ENCODE data around the gene EME2. TPM values are rescaled to one million over a fixed set of nuclear protein-coding genes. Genes with fewer than 3 reads are reported as not detected.

The EME2 gene
- total RNA-seq, 4 donors from 2014 or later, result 8.8 to 14.4 (median 10.1) TPM

DNA sequence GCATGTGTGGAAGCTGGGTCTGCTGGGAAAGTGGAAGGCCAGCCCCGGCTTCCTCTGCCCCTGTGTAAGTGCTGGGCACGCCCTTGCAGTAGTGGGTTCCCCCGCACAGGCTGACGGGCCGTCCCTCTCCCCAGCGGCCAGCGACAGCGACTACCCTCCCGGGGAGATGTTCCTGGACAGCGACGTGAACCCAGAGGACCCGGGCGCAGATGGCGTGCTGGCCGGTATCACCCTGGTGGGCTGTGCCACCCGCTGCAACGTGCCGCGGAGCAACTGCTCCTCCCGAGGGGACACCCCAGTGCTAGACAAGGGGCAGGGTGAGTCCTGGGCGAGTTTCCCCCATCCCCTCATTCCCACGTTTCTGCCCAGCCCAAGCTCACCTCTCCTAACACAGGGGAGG lies 6.8 kb upstream of the EME2 start:
- no peak for DNase-seq
- H3K9me3 ChIP-seq, result no peaks in the 10 kb centered on the region
- peaks cover 14 to 48% (median 19%) of the 10 kb centered on the region in 3 donors for H3K4me1 ChIP-seq
- no peak overlapping the region for H3K27ac ChIP-seq
- no peak overlapping the region for H3K4me3 ChIP-seq
- TF ChIP-seq POLR2A (IDR thresholded peaks at IDR 0.05) (no peak), CTCF (IDR thresholded peaks at IDR 0.05) (no peak)
- intact Hi-C loops (cut with DNase I), result no loop called here
- peaks cover 37 to 90% (median 62%) of the 10 kb centered on the region in 3 donors for H3K36me3 ChIP-seq
- H3K27me3 ChIP-seq, result no peaks in the 10 kb centered on the region
- no CpG with 5 or more reads among the region's 22 CpGs for whole genome bisulfite sequencing, 2 donors

DNA sequence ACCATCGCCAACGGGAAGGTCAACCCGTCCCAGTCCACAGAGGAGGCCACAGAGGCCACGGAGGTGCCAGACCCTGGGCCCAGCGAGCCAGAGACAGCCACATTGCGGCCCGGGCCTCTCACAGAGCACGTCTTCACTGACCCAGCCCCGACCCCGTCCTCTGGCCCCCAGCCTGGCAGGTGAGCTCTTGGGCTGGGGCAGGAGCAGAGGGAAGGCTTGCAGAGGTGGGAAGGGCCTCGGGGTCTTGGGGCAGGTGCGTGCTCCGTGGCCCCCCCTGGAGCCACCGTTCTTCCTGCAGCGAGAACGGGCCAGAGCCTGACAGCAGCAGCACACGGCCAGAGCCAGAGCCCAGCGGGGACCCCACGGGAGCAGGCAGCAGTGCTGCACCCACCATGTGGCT lies 6.4 kb upstream of the EME2 start:
- H3K4me3 ChIP-seq, result no peak overlapping the region
- H3K27ac ChIP-seq, result no peak overlapping the region
- peaks cover 14 to 52% (median 21%) of the 10 kb centered on the region in 3 donors for H3K4me1 ChIP-seq
- H3K9me3 ChIP-seq, result no peaks in the 10 kb centered on the region
- no peaks in the 10 kb centered on the region for H3K27me3 ChIP-seq
- H3K36me3 ChIP-seq, result peaks cover 37 to 86% (median 59%) of the 10 kb centered on the region in 3 donors
- no peak for DNase-seq
- WGBS, 2 donors, result no CpG with 5 or more reads among the region's 19 CpGs
- intact Hi-C loops (cut with DNase I), result no loop called here
- TF ChIP-seq CTCF (IDR thresholded peaks at IDR 0.05), result no peak
- TF ChIP-seq POLR2A (IDR thresholded peaks at IDR 0.05), result no peak

DNA sequence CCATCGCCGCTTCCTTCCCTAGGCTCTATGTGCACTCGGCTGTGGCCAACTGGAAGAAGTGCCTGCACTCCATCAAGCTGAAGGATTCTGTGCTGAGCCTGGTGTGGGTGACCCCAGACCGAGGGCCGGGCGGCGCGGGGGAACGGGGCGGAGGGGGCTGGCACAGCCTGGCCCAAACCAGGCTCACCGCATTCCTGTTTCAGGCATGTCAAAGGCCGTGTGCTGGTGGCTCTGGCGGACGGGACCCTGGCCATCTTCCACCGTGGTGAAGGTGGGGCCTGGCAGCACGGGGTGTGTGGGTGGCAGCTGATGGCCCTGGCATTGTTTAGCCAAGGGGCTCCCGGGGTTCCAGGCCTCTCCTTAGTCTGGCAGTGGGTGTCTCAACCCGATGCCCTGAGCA lies 5.9 kb upstream of the EME2 start:
- WGBS, 2 donors, result 60% methylated on average over 1 of the region's 18 CpGs; no CpG with 5 or more reads in 1 of the 2 donors
- H3K4me3 ChIP-seq, result no peak overlapping the region
- H3K27me3 ChIP-seq, result no peaks in the 10 kb centered on the region
- no peak for DNase-seq
- intact Hi-C loops (cut with DNase I), result no loop called here
- H3K27ac ChIP-seq, result no peak overlapping the region
- H3K4me1 ChIP-seq, result peaks cover 14 to 57% (median 24%) of the 10 kb centered on the region in 3 donors
- no peaks in the 10 kb centered on the region for H3K9me3 ChIP-seq
- TF ChIP-seq POLR2A (IDR thresholded peaks at IDR 0.05), result no peak
- TF ChIP-seq CTCF (IDR thresholded peaks at IDR 0.05), result no peak
- peaks cover 37 to 82% (median 59%) of the 10 kb centered on the region in 3 donors for H3K36me3 ChIP-seq

DNA sequence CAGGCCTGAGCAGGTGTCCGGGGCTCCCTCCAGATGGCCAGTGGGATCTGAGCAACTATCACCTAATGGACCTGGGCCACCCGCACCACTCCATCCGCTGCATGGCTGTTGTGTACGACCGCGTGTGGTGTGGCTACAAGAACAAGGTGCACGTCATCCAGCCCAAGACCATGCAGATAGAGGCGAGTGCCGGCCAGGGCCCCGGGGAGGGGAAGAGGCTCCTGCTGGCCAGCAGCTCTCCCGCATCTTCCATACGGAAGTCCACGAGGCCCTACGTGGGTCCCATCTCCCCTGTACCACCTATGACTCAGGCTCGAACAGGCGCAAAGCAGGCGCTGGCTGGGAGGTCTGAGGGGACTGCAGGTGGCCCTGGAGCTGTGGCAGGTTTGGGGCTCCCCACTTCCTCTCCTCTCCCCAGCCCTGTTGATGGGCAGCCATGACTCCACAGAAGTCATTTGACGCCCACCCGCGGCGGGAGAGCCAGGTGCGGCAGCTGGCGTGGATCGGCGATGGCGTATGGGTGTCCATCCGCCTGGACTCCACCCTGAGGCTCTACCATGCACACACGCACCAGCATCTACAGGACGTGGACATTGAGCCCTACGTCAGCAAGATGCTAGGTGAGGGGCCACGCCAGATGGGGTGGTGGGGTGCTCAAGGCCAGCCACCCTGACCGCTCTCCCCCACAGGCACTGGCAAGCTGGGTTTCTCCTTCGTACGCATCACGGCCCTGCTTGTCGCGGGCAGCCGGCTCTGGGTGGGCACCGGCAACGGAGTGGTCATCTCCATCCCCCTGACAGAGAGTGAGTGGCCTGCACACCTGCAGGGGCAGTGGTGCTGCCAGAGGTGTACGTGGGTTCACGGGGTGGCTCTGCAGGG lies 5.3 kb upstream of the EME2 start:
- DNase-seq, result no peak
- H3K4me3 ChIP-seq, result no peak overlapping the region
- WGBS, 2 donors, result 90 to 100% methylated on average over 2 to 4 of the region's 42 CpGs
- H3K4me1 ChIP-seq, result peaks cover 14 to 64% (median 31%) of the 10 kb centered on the region in 3 donors
- no peak overlapping the region for H3K27ac ChIP-seq
- H3K9me3 ChIP-seq, result no peaks in the 10 kb centered on the region
- TF ChIP-seq CTCF (IDR thresholded peaks at IDR 0.05), result no peak
- no peak for TF ChIP-seq POLR2A (IDR thresholded peaks at IDR 0.05)
- peaks cover 35 to 75% (median 56%) of the 10 kb centered on the region in 3 donors for H3K36me3 ChIP-seq
- intact Hi-C loops (cut with DNase I), result no loop called here
- no peaks in the 10 kb centered on the region for H3K27me3 ChIP-seq

- TF ChIP-seq POLR2A (IDR thresholded peaks at IDR 0.05) (no peak), CTCF (IDR thresholded peaks at IDR 0.05) (no peak)
- H3K27ac ChIP-seq, result no peak overlapping the region
- H3K36me3 ChIP-seq, result peaks cover 33 to 67% (median 48%) of the 10 kb centered on the region in 3 donors
- no peak overlapping the region for H3K4me3 ChIP-seq
- intact Hi-C loops (cut with DNase I), result no loop called here
- no peak for DNase-seq
- no peaks in the 10 kb centered on the region for H3K27me3 ChIP-seq
- whole genome bisulfite sequencing, 2 donors, result 87 to 88% methylated on average over 24 to 30 of the region's 41 CpGs
- no peaks in the 10 kb centered on the region for H3K9me3 ChIP-seq
- H3K4me1 ChIP-seq, result peaks cover 14 to 64% (median 31%) of the 10 kb centered on the region in 3 donors
Measured at GRCh38 chr16:1768061-1768766, 4.4 kb upstream of the EME2 start.
